Heart left ventricle (tissue), 16 donors: ENCODE results near the gene VAPB. TPM values are rescaled to one million over a fixed set of nuclear protein-coding genes. Genes with fewer than 3 reads are reported as not detected.

Source experiments
- ATAC-seq, 4 donors: fragments of 200-7000 bp; cut with Tn5 transposase; one replicate each; pipeline ENCODE4 v1.9.1; 2020 to 2022; ENCODE audit warnings: moderate library complexity in 4 of 4, mild to moderate bottlenecking in 3 of 4, moderate number of reproducible peaks in 1 of 4
- DNase-seq, 5 donors: peaks; one replicate each; pipeline ENCODE4 v3.0.0-alpha.2; 2020
- H3K27ac ChIP-seq, 12 donors: fragments of 200-600 bp; sonication (generic) in 4 of 12; one replicate each; pipeline versions ENCODE4 v1.5.0 to v1.8.0; 2016 to 2022; ENCODE audit warnings: mild to moderate bottlenecking in 2 of 12
- H3K27me3 ChIP-seq, 9 donors: fragments of 200-600 bp; sonication (generic) in 2 of 9; one replicate each; pipeline versions ENCODE4 v1.5.1 to v1.8.0; 2016 to 2022; ENCODE audit warnings: mild to moderate bottlenecking in 3 of 9
- H3K36me3 ChIP-seq, 9 donors: fragments of 200-600 bp; sonication (generic) in 2 of 9; one replicate each; pipeline versions ENCODE4 v1.5.0 to v1.8.0; 2018 to 2022; ENCODE audit warnings: mild to moderate bottlenecking in 2 of 9
- H3K4me1 ChIP-seq, 12 donors: fragments of 200-600 bp; sonication (generic) in 4 of 12; one replicate each; pipeline versions ENCODE4 v1.5.0 to v1.8.0; 2016 to 2022; ENCODE audit warnings: mild to moderate bottlenecking in 3 of 12
- H3K4me3 ChIP-seq, 12 donors: fragments of 200-600 bp; sonication (generic) in 4 of 12; one replicate each; pipeline versions ENCODE4 v1.5.0 to v1.8.0; 2017 to 2022; ENCODE audit warnings: mild to moderate bottlenecking in 9 of 12, moderate library complexity in 4 of 12
- H3K9me3 ChIP-seq, 12 donors: fragments of 200-600 bp; sonication (generic) in 4 of 12; one replicate each; pipeline versions ENCODE4 v1.5.0 to v1.8.0; 2016 to 2022; ENCODE audit warnings: mild to moderate bottlenecking in 1 of 12
- POLR2A ChIP-seq, 2 donors: fragments of 450-650 bp; IDR thresholded peaks; one replicate each; pipeline ENCODE4 v1.6.1; 2017; ENCODE audit warnings: antibody characterized with exemption in 2 of 2, mild to moderate bottlenecking in 2 of 2, moderate library complexity in 2 of 2
- WGBS, 4 donors: extraction: QIAGEN DNeasy Blood & Tissue Kit in 2 of 4; methylation state at CpG; one replicate each; pipeline versions ENCODE4 v1.1.5 to v1.1.7; 2013 to 2018; 5-methylcytosine and 5-hydroxymethylcytosine counted together
- intact Hi-C, 10 donors: fragments of 100-400 bp; cut with DNase I; formaldehyde crosslinking; loops; one replicate each; pipeline versions ENCODE4 v1.11.1 to v1.14.2; 2022
- polyA plus RNA-seq, 2 donors: library from polyadenylated mRNA; stranded (reverse); fragments of 200-250 nt; gene quantifications; one replicate each; pipeline ENCODE4 v1.2.3, GENCODE V29; 2013
- total RNA-seq, 9 donors: library from RNA; depleted of rRNA in 2 of 9; stranded (reverse); fragments of >200 nt in 2 of 9; fragmentation: NEBNext Ultra II Directional in 3 of 9; extraction: Animal tissue kit (Norgen Biotek cat#: 25700) in 3 of 9; gene quantifications; one replicate each; pipeline versions ENCODE4 v1.1.0 to v1.2.4, GENCODE V29; 2016 to 2023
- TF ChIP-seq, protein P1 (sequence below), 12 donors: fragments of 200-600 bp; sonication (generic) in 4 of 12; IDR thresholded peaks; one replicate each; pipeline versions ENCODE4 v1.5.0 to v1.8.0; 2018 to 2022; ENCODE audit warnings: antibody characterized with exemption in 12 of 12, mild to moderate bottlenecking in 5 of 12
- donor health status: ischemic (EF 13 %, LVEDD 7.1; RV severe dilation, severe dysfunction).
- donor health status: healthy with polysubstance abuse.
- donor health status: DM: no; HTN: yes; CAD: no.
- donor health status: DM: no; HTN: no; CAD: no.
- donor health status: ischemic (EF 25% LVEDD 6.9; RV normal size, moderate dysfunction).
- donor health status: ischemic (EF 25% LVEDD 5.7; RV mildly dilated, moderate dysfunction).
- donor health status: healthy.
- donor health status: DM: yes; HTN: yes; CAD: no.
- donor health status: ischemic (EF 35%, LVEDD 5.7; RV mildly dilated, moderate dysfunction).
- donor health status: nonischemic (EF 11% LVEDD 7.7; RV severe dilation, severe dysfunction).
- donor health status: DM: yes; HTN: yes; CAD: no.
- donor health status: PGD.
- donor health status: ischemic (EF 29% LVEDD 5.4; RV normal size, mild dysfunction).
- donor health status: nonischemic (EF 23%, LVEDD 6.1; RV moderate dilation, normal function).

Gene VAPB
- total and polyA plus RNA-seq, 11 donors: 25.7 to 76.1 (median 62.7) TPM

DNA sequence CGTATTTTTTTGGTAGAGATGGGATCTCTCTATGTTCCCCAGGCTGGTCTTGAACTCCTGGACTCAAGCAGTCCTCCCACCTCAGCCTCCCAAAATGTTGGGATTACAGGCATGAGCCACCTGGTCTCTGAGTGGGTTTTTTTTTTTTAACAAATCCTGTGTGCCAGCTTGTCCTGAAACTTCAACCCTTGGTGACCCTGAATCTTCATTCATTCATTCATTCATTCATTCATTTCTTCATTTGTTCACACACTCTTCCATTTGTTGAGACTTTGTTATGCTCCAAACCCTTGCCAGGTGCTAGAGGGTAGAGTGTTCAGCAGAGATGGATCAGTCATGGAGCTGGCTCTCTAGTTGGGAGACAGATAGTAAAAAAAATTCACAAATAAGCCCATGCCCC is 12.0 kb upstream of the VAPB start:
- Histone ChIP-seq H3K27ac (no peak overlapping the region), H3K4me1 (peaks cover 0 to 3% (median 0%) of the 10 kb centered on the region in 12 donors), H3K4me3 (no peak overlapping the region), H3K9me3 (peaks cover 0 to 2% (median 0%) of the 10 kb centered on the region in 12 donors), H3K36me3 (no peaks in the 10 kb centered on the region), H3K27me3 (peaks cover 0 to 6% (median 0%) of the 10 kb centered on the region in 9 donors)
- TF ChIP-seq, protein P1, sequence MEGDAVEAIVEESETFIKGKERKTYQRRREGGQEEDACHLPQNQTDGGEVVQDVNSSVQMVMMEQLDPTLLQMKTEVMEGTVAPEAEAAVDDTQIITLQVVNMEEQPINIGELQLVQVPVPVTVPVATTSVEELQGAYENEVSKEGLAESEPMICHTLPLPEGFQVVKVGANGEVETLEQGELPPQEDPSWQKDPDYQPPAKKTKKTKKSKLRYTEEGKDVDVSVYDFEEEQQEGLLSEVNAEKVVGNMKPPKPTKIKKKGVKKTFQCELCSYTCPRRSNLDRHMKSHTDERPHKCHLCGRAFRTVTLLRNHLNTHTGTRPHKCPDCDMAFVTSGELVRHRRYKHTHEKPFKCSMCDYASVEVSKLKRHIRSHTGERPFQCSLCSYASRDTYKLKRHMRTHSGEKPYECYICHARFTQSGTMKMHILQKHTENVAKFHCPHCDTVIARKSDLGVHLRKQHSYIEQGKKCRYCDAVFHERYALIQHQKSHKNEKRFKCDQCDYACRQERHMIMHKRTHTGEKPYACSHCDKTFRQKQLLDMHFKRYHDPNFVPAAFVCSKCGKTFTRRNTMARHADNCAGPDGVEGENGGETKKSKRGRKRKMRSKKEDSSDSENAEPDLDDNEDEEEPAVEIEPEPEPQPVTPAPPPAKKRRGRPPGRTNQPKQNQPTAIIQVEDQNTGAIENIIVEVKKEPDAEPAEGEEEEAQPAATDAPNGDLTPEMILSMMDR (IDR thresholded peaks at IDR 0.05): no peak
- TF ChIP-seq POLR2A (IDR thresholded peaks at IDR 0.05): no peak
- 85 to 91% (median 89%) methylated on average over 1 of the region's 1 CpG for WGBS, 4 donors
- no peak for ATAC-seq
- DNase-seq: no peak
- intact Hi-C loops: loop anchor here in 1 of 10 donors (10.0 kb wide), 1 partner anchor 62 kb away; no protein-coding TSS in a partner anchor

DNA sequence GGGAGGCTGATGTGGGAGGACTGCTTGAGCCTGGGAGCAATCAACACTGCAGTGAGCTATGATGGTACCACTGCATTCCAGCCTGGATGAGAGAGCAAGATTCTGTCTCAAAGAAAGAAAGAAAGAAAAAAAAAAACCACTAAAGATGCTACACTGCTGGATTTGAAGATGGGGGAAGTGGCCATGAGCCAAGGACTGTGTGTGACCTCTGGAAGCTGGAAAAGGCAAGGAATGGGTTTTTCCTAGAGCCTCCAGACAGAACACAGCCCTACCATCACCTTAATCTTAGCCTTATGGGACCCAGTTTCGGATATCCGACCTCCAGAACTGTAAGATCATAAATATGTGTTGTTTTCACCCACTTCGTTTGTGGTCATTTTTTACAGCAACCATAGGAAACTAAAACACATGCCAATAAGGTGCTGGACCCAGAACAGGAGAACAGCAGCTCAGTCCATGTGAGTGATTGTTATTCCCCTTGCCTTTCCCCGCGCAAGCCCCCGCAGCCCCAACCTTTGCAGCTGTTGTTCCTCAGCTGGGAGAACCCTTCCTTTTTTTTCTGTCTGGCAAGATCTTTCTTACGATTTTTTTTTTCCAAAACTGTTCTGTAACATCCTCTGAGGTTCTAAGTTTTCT is 11.1 kb upstream of the VAPB start:
- no peak for TF ChIP-seq POLR2A (IDR thresholded peaks at IDR 0.05)
- TF ChIP-seq, protein P1 (IDR thresholded peaks at IDR 0.05): no peak
- Histone ChIP-seq H3K4me1 (peaks cover 0 to 3% (median 0%) of the 10 kb centered on the region in 12 donors), H3K27ac (no peak overlapping the region), H3K27me3 (peaks cover 0 to 9% (median 0%) of the 10 kb centered on the region in 9 donors), H3K36me3 (no peaks in the 10 kb centered on the region), H3K9me3 (peaks cover 0 to 2% (median 0%) of the 10 kb centered on the region in 12 donors), H3K4me3 (no peak overlapping the region)
- intact Hi-C loops: loop anchor here in 1 of 10 donors (10.0 kb wide), 1 partner anchor 63 kb away; no protein-coding TSS in a partner anchor
- ATAC-seq (no peak), DNase-seq (no peak)
- 68 to 88% (median 78%) methylated on average over 7 of the region's 7 CpGs for WGBS, 4 donors

DNA sequence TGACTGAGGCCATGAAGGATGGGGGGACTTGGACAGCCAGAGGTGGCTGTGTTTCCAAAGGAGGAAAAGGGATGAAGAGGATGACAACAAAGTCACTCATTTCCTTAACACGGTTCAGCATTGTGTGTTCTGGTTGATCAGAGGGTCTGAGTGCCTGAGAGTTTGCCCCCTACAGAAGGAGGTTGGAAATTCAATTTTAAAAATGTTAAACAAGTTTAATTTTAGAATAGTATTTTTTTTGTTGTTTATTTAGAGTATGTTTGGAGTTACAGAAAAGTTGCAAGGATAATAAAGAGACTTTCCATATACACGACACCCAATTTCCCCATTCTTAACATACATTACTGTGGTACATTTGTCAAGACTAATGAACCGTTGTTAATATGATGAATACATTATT is 10.3 kb upstream of the VAPB start:
- Histone ChIP-seq H3K27ac (no peak overlapping the region), H3K36me3 (no peaks in the 10 kb centered on the region), H3K27me3 (peaks cover 0 to 11% (median 0%) of the 10 kb centered on the region in 9 donors), H3K4me1 (peaks cover 0 to 3% (median 0%) of the 10 kb centered on the region in 12 donors), H3K9me3 (peaks cover 0 to 2% (median 0%) of the 10 kb centered on the region in 12 donors), H3K4me3 (no peak overlapping the region)
- ATAC-seq (no peak), DNase-seq (no peak)
- no peak for TF ChIP-seq POLR2A (IDR thresholded peaks at IDR 0.05)
- TF ChIP-seq, protein P1 (IDR thresholded peaks at IDR 0.05): no peak
- 64 to 73% (median 70%) methylated on average over 3 of the region's 3 CpGs for WGBS, 4 donors
- intact Hi-C loops: loop anchor here in 1 of 10 donors (10.0 kb wide), 1 partner anchor 64 kb away; no protein-coding TSS in a partner anchor

DNA sequence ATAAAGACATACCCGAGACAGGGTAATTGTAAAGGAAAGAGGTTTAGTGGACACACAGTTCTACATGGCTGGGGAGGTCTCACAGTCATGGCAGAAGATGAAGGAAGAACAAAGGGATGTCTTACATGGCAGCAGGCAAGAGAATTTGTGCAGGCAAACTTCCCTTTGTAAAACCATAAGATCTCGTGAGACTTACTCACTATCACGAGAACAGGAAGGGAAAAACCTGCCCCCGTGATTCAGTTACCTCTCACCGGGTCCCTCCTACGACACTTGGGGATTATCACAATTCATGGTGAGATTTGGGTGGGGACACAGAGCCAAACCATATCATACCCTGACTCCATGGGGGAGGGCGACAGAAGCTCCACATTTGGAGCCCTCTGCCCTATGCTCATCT is 7.4 kb upstream of the VAPB start:
- Histone ChIP-seq H3K4me3 (no peak overlapping the region), H3K27ac (no peak overlapping the region), H3K9me3 (peaks cover 0 to 2% (median 0%) of the 10 kb centered on the region in 12 donors), H3K36me3 (no peaks in the 10 kb centered on the region), H3K27me3 (peaks cover 0 to 11% (median 0%) of the 10 kb centered on the region in 9 donors), H3K4me1 (no peaks in the 10 kb centered on the region)
- TF ChIP-seq, protein P1 (IDR thresholded peaks at IDR 0.05): no peak
- TF ChIP-seq POLR2A (IDR thresholded peaks at IDR 0.05): no peak
- 83 to 92% (median 89%) methylated on average over 7 of the region's 7 CpGs for WGBS, 4 donors
- no peak for ATAC-seq
- intact Hi-C loops: loop anchor here in 3 of 10 donors (5.0 to 10.0 kb wide), 2 partner anchors 67 to 69 kb away; no protein-coding TSS in a partner anchor
- no peak for DNase-seq
